ENCODE data around the gene PTGES3L.
"Not testable (repeated sequence)": the region's sequence is repeated elsewhere in the genome, so short reads cannot be mapped to it uniquely, and the experiment has no call there.

The PTGES3L gene

GRCh38 chr17:43014020-43014648 lies 34.3 kb upstream of the PTGES3L start:
- no peak for DNase-seq (ENCODE audit: low read depth in 2 of 2)

GRCh38 chr17:43013296-43013695 lies 33.4 kb upstream of the PTGES3L start:
- DNase-seq (ENCODE audit: low read depth in 2 of 2) = no peak

GRCh38 chr17:43011728-43012472 lies 32.0 kb upstream of the PTGES3L start:
- no peak for DNase-seq (ENCODE audit: low read depth in 2 of 2)

- DNase-seq (ENCODE audit: low read depth in 2 of 2) = no peak
Observed at GRCh38 chr17:43010667-43011308, 30.9 kb upstream of the PTGES3L start.

- peak; percentile 78 to 82 for DNase-seq (ENCODE audit: low read depth in 2 of 2)
Observed at GRCh38 chr17:43006639-43007551, 27.0 kb upstream of the PTGES3L start, which contains the start of gene IFI35. TSS of gene IFI35 (plus strand) at chr17:43006784. CDS start at chr17:43006948, 164 bp downstream.

GRCh38 chr17:43003542-43004172 lies 23.8 kb upstream of the PTGES3L start:
- no peak for DNase-seq (ENCODE audit: low read depth in 2 of 2)

GRCh38 chr17:43000894-43001293 lies 21.0 kb upstream of the PTGES3L start:
- DNase-seq (ENCODE audit: low read depth in 2 of 2) = not testable (repeated sequence)

- DNase-seq (ENCODE audit: low read depth in 2 of 2) = no peak
Observed at GRCh38 chr17:42999003-42999525, 19.2 kb upstream of the PTGES3L start.

- DNase-seq (ENCODE audit: low read depth in 2 of 2) = peak; percentile 93 to 97
Observed at GRCh38 chr17:42997984-42998938, 18.4 kb upstream of the PTGES3L start, which contains the start of gene RPL27. TSS of gene RPL27 (plus strand) at chr17:42998419. CDS start at chr17:42998751, 332 bp downstream.

- DNase-seq (ENCODE audit: low read depth in 2 of 2) = no peak
Observed at GRCh38 chr17:42997390-42997983, 17.6 kb upstream of the PTGES3L start.

GRCh38 chr17:42993913-42994312 lies 14.0 kb upstream of the PTGES3L start:
- DNase-seq (ENCODE audit: low read depth in 2 of 2) = not testable (repeated sequence)

GRCh38 chr17:42992872-42993271 lies 13.0 kb upstream of the PTGES3L start:
- no peak for DNase-seq (ENCODE audit: low read depth in 2 of 2)

GRCh38 chr17:42991471-42991870 lies 11.6 kb upstream of the PTGES3L start:
- DNase-seq (ENCODE audit: low read depth in 2 of 2) = no peak

GRCh38 chr17:42989726-42990652 lies 10.1 kb upstream of the PTGES3L start:
- DNase-seq (ENCODE audit: low read depth in 2 of 2) = no peak

- DNase-seq (ENCODE audit: low read depth in 2 of 2) = no peak
Observed at GRCh38 chr17:42989141-42989540, 9.3 kb upstream of the PTGES3L start.

- DNase-seq (ENCODE audit: low read depth in 2 of 2) = no peak
Observed at GRCh38 chr17:42985225-42985624, 5.3 kb upstream of the PTGES3L start.

GRCh38 chr17:42982266-42982665 lies 2.4 kb upstream of the PTGES3L start:
- DNase-seq (ENCODE audit: low read depth in 2 of 2) = no peak

GRCh38 chr17:42980766-42981397 lies 1.0 kb upstream of the PTGES3L start:
- DNase-seq (ENCODE audit: low read depth in 2 of 2) = peak; percentile 62 to 71
